HEK293 (cell line): Measurements from ENCODE around the gene SRMS.

ENCODE experiments used
- CTCF ChIA-PET: fragments of 350-600 bp; formaldehyde crosslinking; extraction: SDS; loops from one replicate; lab custom pipeline; 2021; ENCODE audit warnings: antibody characterized with exemption; lab: Yijun Ruan, JAX
- POLR2A ChIA-PET: fragments of 300-600 bp; formaldehyde crosslinking; extraction: SDS; loops from one replicate; lab custom pipeline; 2020; ENCODE audit warnings: antibody characterized with exemption, inconsistent platforms; lab: Yijun Ruan, JAX
- H3K27ac ChIP-seq: fragments of 200-500 bp; sonication (Bioruptor generic); 2 replicates; pipeline ENCODE4 v1.5.1; 2014; ENCODE audit warnings: low read depth, low read length, control low read depth, inconsistent platforms; ENCODE audit errors: extremely low read depth
- H3K36me3 ChIP-seq, 2 experiments: fragments of 200-500 bp in 1 of 2; sonication (Bioruptor generic) in 1 of 2; 1 replicate in 1 of 2; 2 replicates in 1 of 2; pipeline ENCODE4 v1.5.1; 2014 to 2017; ENCODE audit warnings: inconsistent platforms in 2 of 2, low read length in 2 of 2; ENCODE audit not compliant: control insufficient read depth in 2 of 2, insufficient read depth in 1 of 2
- H3K4me1 ChIP-seq: fragments of 200-500 bp; sonication (Bioruptor generic); 2 replicates; pipeline ENCODE4 v1.5.1; 2014; ENCODE audit warnings: mild to moderate bottlenecking, low read length, inconsistent platforms; ENCODE audit not compliant: control insufficient read depth, insufficient read depth
- H3K4me3 ChIP-seq: 2 replicates; pipeline ENCODE4 v1.5.1; 2011; ENCODE audit warnings: low read depth, mild to moderate bottlenecking, control low read depth, low read length, moderate library complexity
- H3K9me3 ChIP-seq: fragments of 200-500 bp; sonication (Bioruptor generic); 2 replicates; pipeline ENCODE4 v1.5.1; 2014; ENCODE audit warnings: low read depth, low read length, inconsistent platforms; ENCODE audit not compliant: control insufficient read depth, insufficient read depth
- GLIS2 ChIP-seq: fragments of 450-650 bp; formaldehyde crosslinking; IDR thresholded peaks from 2 replicates; pipeline ENCODE4 v1.5.1; 2016; ENCODE audit warnings: missing biosample characterization, missing genetic modification characterization
- HOXC10 ChIP-seq: sonication (generic); formaldehyde crosslinking; IDR thresholded peaks from 2 replicates; pipeline ENCODE4 v1.8.1; 2023; ENCODE audit warnings: mild to moderate bottlenecking, missing genetic modification reagents
- MYNN ChIP-seq: fragments of 450-650 bp; formaldehyde crosslinking; IDR thresholded peaks from 2 replicates; pipeline ENCODE4 v1.5.1; 2016; ENCODE audit warnings: missing biosample characterization, missing genetic modification characterization, borderline replicate concordance
- ZBTB20 ChIP-seq: fragments of 450-650 bp; formaldehyde crosslinking; IDR thresholded peaks from 2 replicates; pipeline ENCODE4 v1.5.1; 2016; ENCODE audit warnings: missing biosample characterization, missing genetic modification characterization
- ZBTB7A ChIP-seq: fragments of 450-650 bp; formaldehyde crosslinking; IDR thresholded peaks from 2 replicates; pipeline ENCODE4 v1.5.1; 2016; ENCODE audit warnings: low read depth, missing biosample characterization, missing genetic modification characterization
- ZFHX2 ChIP-seq: fragments of 450-650 bp; formaldehyde crosslinking; conservative IDR thresholded peaks from 2 replicates; pipeline ENCODE4 v1.5.1; 2016; ENCODE audit warnings: missing biosample characterization, missing genetic modification characterization
- ZFP3 ChIP-seq: fragments of 450-650 bp; formaldehyde crosslinking; IDR thresholded peaks from 2 replicates; pipeline ENCODE4 v1.5.1; 2016; ENCODE audit warnings: low read depth, missing biosample characterization, missing genetic modification characterization
- ZIC2 ChIP-seq: fragments of 450-650 bp; formaldehyde crosslinking; IDR thresholded peaks from 2 replicates; pipeline ENCODE4 v1.5.1; 2016; ENCODE audit warnings: missing biosample characterization, missing genetic modification characterization
- ZNF140 ChIP-seq: fragments of 450-650 bp; formaldehyde crosslinking; IDR thresholded peaks from 2 replicates; pipeline ENCODE4 v1.5.1; 2016; ENCODE audit warnings: missing biosample characterization, missing genetic modification characterization
- ZNF16 ChIP-seq: fragments of 450-650 bp; formaldehyde crosslinking; IDR thresholded peaks from 2 replicates; pipeline ENCODE4 v1.5.1; 2016; ENCODE audit warnings: low read depth, missing biosample characterization, missing genetic modification characterization
- ZNF175 ChIP-seq: fragments of 450-650 bp; formaldehyde crosslinking; IDR thresholded peaks from 2 replicates; pipeline ENCODE4 v1.5.1; 2016; ENCODE audit warnings: missing biosample characterization, missing genetic modification characterization
- ZNF280D ChIP-seq: fragments of 450-650 bp; formaldehyde crosslinking; IDR thresholded peaks from 2 replicates; pipeline ENCODE4 v1.5.1; 2016; ENCODE audit warnings: missing biosample characterization, missing genetic modification characterization
- ZNF324 ChIP-seq: fragments of 450-650 bp; formaldehyde crosslinking; IDR thresholded peaks from 2 replicates; pipeline ENCODE4 v1.5.1; 2016; ENCODE audit warnings: missing biosample characterization, missing genetic modification characterization
- ZNF423 ChIP-seq: fragments of 450-650 bp; formaldehyde crosslinking; IDR thresholded peaks from 2 replicates; pipeline ENCODE4 v1.5.1; 2016; ENCODE audit warnings: missing biosample characterization, missing genetic modification characterization
- ZNF529 ChIP-seq: fragments of 450-650 bp; formaldehyde crosslinking; IDR thresholded peaks from 2 replicates; pipeline ENCODE4 v1.5.1; 2017; ENCODE audit warnings: missing genetic modification characterization, missing biosample characterization; ENCODE audit not compliant: insufficient replicate concordance
- ZNF530 ChIP-seq: fragments of 450-650 bp; formaldehyde crosslinking; IDR thresholded peaks from 2 replicates; pipeline ENCODE4 v1.5.1; 2016; ENCODE audit warnings: low read depth, missing biosample characterization, missing genetic modification characterization
- ZNF585B ChIP-seq: fragments of 450-650 bp; formaldehyde crosslinking; IDR thresholded peaks from 2 replicates; pipeline ENCODE4 v1.5.1; 2016; ENCODE audit warnings: missing biosample characterization, missing genetic modification characterization
- ZNF658 ChIP-seq: fragments of 450-650 bp; formaldehyde crosslinking; IDR thresholded peaks from 2 replicates; pipeline ENCODE4; 2016; ENCODE audit warnings: missing biosample characterization, missing genetic modification characterization
- ZNF677 ChIP-seq: fragments of 450-650 bp; IDR thresholded peaks from 2 replicates; pipeline ENCODE4 v1.5.0; 2018; ENCODE audit warnings: missing biosample characterization, mild to moderate bottlenecking, missing genetic modification characterization, moderate library complexity
- ZNF704 ChIP-seq: fragments of 450-650 bp; formaldehyde crosslinking; IDR thresholded peaks from 2 replicates; pipeline ENCODE4 v1.5.1; 2016; ENCODE audit warnings: missing biosample characterization, missing genetic modification characterization
- ZNF768 ChIP-seq: fragments of 450-650 bp; formaldehyde crosslinking; IDR thresholded peaks from 2 replicates; pipeline ENCODE4 v1.5.1; 2018; ENCODE audit warnings: missing biosample characterization, mild to moderate bottlenecking, missing genetic modification characterization
- TF ChIP-seq, protein P1 (sequence below): fragments of 450-650 bp; formaldehyde crosslinking; IDR thresholded peaks from 2 replicates; pipeline ENCODE4; 2016; ENCODE audit warnings: missing biosample characterization, missing genetic modification characterization

The SRMS gene

GRCh38 chr20:63574156-63574828 lies 26.7 kb upstream of the SRMS start, which contains the start of gene HELZ2 (continued):
- TF ChIP-seq ZNF280D (tag by site-specific recombination) (no peak), ZBTB20 (peak; percentile 29; the same call in 1 of the 2 replicates)

GRCh38 chr20:63573647-63574131 lies 26.1 kb upstream of the SRMS start:
- H3K27ac ChIP-seq = peak overlapping the region; percentile 37; the same call in 1 of the 2 replicates
- peaks cover 0 to 3% of the 10 kb centered on the region in 2 experiments; a peak in 1 of 3 replicates for H3K36me3 ChIP-seq
- TF ChIP-seq ZNF175 = no peak
- no peak for TF ChIP-seq MYNN (tag by site-specific recombination)
- no peak for TF ChIP-seq ZNF677 (tag by site-specific recombination)
- no peak for TF ChIP-seq ZNF529
- TF ChIP-seq ZNF530 (tag by site-specific recombination) = no peak
- TF ChIP-seq ZBTB7A (tag by site-specific recombination) = no peak
- TF ChIP-seq HOXC10 (CRISPR knock-in tag) = no peak
- TF ChIP-seq ZNF140 (tag by site-specific recombination) = no peak
- TF ChIP-seq ZNF768 (tag by site-specific recombination) = no peak
- TF ChIP-seq, protein P1, sequence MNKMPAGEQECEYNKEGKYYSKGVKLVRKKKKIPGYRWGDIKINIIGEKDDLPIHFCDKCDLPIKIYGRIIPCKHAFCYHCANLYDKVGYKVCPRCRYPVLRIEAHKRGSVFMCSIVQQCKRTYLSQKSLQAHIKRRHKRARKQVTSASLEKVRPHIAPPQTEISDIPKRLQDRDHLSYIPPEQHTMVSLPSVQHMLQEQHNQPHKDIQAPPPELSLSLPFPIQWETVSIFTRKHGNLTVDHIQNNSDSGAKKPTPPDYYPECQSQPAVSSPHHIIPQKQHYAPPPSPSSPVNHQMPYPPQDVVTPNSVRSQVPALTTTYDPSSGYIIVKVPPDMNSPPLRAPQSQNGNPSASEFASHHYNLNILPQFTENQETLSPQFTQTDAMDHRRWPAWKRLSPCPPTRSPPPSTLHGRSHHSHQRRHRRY (tag by site-specific recombination) = no peak
- TF ChIP-seq ZNF658 (tag by site-specific recombination) = no peak
- TF ChIP-seq ZNF324 (tag by site-specific recombination) = no peak
- TF ChIP-seq, all 188 proteins: peak for 0
- ChIA-PET CTCF (interaction anchor here (0.8 to 0.9 kb wide), 3 partner anchors 25 to 202 kb away, joined by 3 to 4 read pairs (median 4); no protein-coding TSS in a partner anchor), POLR2A (interaction anchor here (0.6 to 2.0 kb wide), 16 partner anchors 9 to 481 kb away, joined by 3 to 12 read pairs (median 4); partner anchors contain the start of genes GMEB2, PPDPF, PTK6 and RTEL1)
- Histone ChIP-seq H3K4me3 (peak overlapping the region; percentile 70), H3K4me1 (0 out of 2 replicates have a peak, but pooled peaks cover 3% of the 10 kb centered on the region), H3K9me3 (no peaks in the 10 kb centered on the region)

DNA sequence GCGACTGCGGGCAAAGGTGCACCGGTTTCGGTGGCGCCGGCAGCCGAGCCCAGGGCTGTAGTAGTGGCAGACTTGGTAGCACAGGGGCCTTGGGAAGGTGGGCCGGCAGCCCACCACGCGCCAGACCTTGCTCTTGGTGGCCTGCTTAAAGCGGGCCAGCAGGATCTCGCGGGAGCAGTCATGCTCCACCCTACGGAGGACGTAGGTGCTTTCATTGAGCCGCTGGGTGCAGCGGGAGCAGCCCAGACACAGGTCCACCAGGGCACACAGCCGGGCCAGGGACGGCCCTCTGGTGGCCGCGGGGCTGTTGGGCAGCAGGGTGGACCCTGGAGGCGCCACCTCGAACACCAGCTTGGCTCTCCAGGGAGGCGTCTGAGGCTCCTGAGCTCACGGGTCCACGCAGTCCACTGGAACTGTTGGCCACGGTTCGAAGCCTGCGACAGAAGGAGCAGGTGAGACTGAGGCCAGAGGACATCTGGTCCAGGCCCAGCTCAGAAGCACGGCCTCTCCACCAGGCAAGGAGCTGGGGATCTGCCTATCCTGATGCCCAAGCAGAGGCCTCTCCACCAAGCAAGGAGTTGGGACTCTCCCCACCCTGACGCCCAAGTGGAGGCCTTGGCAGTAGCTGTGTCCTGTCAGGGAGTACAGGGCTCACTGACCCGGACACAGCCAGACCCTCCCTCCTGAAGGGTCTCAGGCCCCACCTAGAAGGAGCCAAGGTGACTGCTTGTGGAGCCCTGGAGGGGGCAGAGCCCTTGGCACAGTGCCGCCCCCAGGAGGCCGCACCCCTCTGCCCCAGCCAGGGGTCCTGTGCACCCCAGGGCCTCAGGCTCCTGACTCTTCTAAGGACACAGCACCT lies 25.5 kb upstream of the SRMS start:
- Histone ChIP-seq H3K4me1 (0 out of 2 replicates have a peak, but pooled peaks cover 3% of the 10 kb centered on the region), H3K27ac (no peak overlapping the region; the same call in 1 of the 2 replicates), H3K9me3 (no peaks in the 10 kb centered on the region), H3K36me3 (peaks cover 0 to 3% of the 10 kb centered on the region in 2 experiments; a peak in 1 of 3 replicates), H3K4me3 (peak overlapping the region; percentile 70)
- ChIA-PET CTCF (interaction anchor here (0.7 to 0.9 kb wide), 3 partner anchors 16 to 135 kb away, joined by 3 to 4 read pairs (median 3); no protein-coding TSS in a partner anchor), POLR2A (interaction anchor here (0.6 to 2.0 kb wide), 6 partner anchors 12 to 121 kb away, joined by 3 to 12 read pairs (median 4); partner anchors contain the start of genes PPDPF and PTK6)
- TF ChIP-seq ZNF423 (tag by site-specific recombination) (peak; percentile 68; the same call in 1 of the 2 replicates), ZIC2 (peak; percentile 51), ZNF585B (tag by site-specific recombination) (no peak), ZNF16 (tag by site-specific recombination) (no peak), ZFHX2 (no peak), ZNF704 (tag by site-specific recombination) (no peak), ZFP3 (tag by site-specific recombination) (no peak), GLIS2 (peak; percentile 61; the same call in 1 of the 2 replicates)
